Neuronal stem cell (in vitro differentiated cells): ENCODE results near the gene SSX7. TPM values are rescaled to one million over a fixed set of nuclear protein-coding genes. Genes with fewer than 3 reads are reported as not detected.
"Not testable (repeated sequence)": the region's sequence is repeated elsewhere in the genome, so short reads cannot be mapped to it uniquely, and the experiment has no call there.

Experiments used
- DNase-seq: peaks from one replicate; pipeline ENCODE4 v3.0.0-alpha.2; 2013; ENCODE audit warnings: low spot score
- H2AFZ ChIP-seq: one replicate; pipeline ENCODE4 v1.6.1; 2013; ENCODE audit warnings: mild to moderate bottlenecking, low read length, inconsistent platforms
- H2AK5ac ChIP-seq: 2 replicates; pipeline ENCODE4 v1.6.1; 2013; ENCODE audit warnings: low read depth, mild to moderate bottlenecking, inconsistent platforms, low read length, moderate library complexity, mixed read lengths
- H2BK120ac ChIP-seq: 2 replicates; pipeline ENCODE4 v1.6.1; 2013; ENCODE audit warnings: low read depth, mild to moderate bottlenecking, inconsistent platforms, low read length, moderate library complexity, mixed read lengths
- H2BK12ac ChIP-seq: one replicate; pipeline ENCODE4 v1.6.1; 2013; ENCODE audit warnings: low read length, inconsistent platforms
- H2BK15ac ChIP-seq: 2 replicates; pipeline ENCODE4 v1.6.1; 2013; ENCODE audit warnings: mild to moderate bottlenecking, low read length, inconsistent platforms, mixed read lengths
- H2BK5ac ChIP-seq: one replicate; pipeline ENCODE4 v1.6.1; 2013; ENCODE audit warnings: inconsistent platforms, mild to moderate bottlenecking, low read length, moderate library complexity
- H3K14ac ChIP-seq: one replicate; pipeline ENCODE4 v1.6.1; 2013; ENCODE audit warnings: low read length, inconsistent platforms
- H3K18ac ChIP-seq: 2 replicates; pipeline ENCODE4 v1.6.1; 2013; ENCODE audit warnings: low read length, inconsistent platforms
- H3K23ac ChIP-seq: 2 replicates; pipeline ENCODE4 v1.6.1; 2013; ENCODE audit warnings: low read depth, mild to moderate bottlenecking, mixed read lengths, low read length, inconsistent platforms; ENCODE audit not compliant: poor library complexity
- H3K27ac ChIP-seq: replicated peaks from 3 replicates; pipeline ENCODE4 v1.5.1; 2013; ENCODE audit warnings: low read length, inconsistent platforms
- H3K27me3 ChIP-seq, 3 experiments: 2 replicates each; pipeline ENCODE4 v1.6.1; 2013; ENCODE audit warnings: low read length in 3 of 3, mild to moderate bottlenecking in 2 of 3, inconsistent platforms in 1 of 3, low read depth in 1 of 3, mixed read lengths in 1 of 3, moderate library complexity in 1 of 3; ENCODE audit not compliant: control insufficient read depth in 3 of 3, insufficient read depth in 3 of 3
- H3K36me3 ChIP-seq, 2 donors: replicated peaks in 1 of 2; 2 replicates each; pipeline ENCODE4 v1.6.1; 2013; ENCODE audit warnings: low read length in 2 of 2; ENCODE audit not compliant: control insufficient read depth in 2 of 2, insufficient read depth in 2 of 2
- H3K4ac ChIP-seq: 2 replicates; pipeline ENCODE4 v1.6.1; 2013; ENCODE audit warnings: inconsistent platforms, mild to moderate bottlenecking, low read length, moderate library complexity
- H3K4me1 ChIP-seq, 2 donors: 1 replicate in 1 of 2; 2 replicates in 1 of 2; pipeline ENCODE4 v1.6.1; 2013; ENCODE audit warnings: low read length in 2 of 2, low read depth in 1 of 2; ENCODE audit not compliant: control insufficient read depth in 2 of 2, insufficient read depth in 1 of 2
- H3K4me2 ChIP-seq: one replicate; pipeline ENCODE4 v1.6.1; 2013; ENCODE audit warnings: mild to moderate bottlenecking, low read length, inconsistent platforms; ENCODE audit not compliant: insufficient read depth, poor library complexity, severe bottlenecking
- H3K4me3 ChIP-seq, 2 donors: 2 replicates each; pipeline ENCODE4 v1.5.1; 2013; ENCODE audit warnings: low read length in 2 of 2, mild to moderate bottlenecking in 2 of 2, inconsistent platforms in 1 of 2, moderate library complexity in 1 of 2
- H3K79me1 ChIP-seq: one replicate; pipeline ENCODE4 v1.6.1; 2013; ENCODE audit warnings: low read depth, mild to moderate bottlenecking, inconsistent platforms, low read length, moderate library complexity
- H3K9ac ChIP-seq: one replicate; pipeline ENCODE4 v1.6.1; 2013; ENCODE audit warnings: mild to moderate bottlenecking, low read depth, low read length, inconsistent platforms; ENCODE audit not compliant: poor library complexity
- H3K9me3 ChIP-seq, 2 donors: replicated peaks in 1 of 2; 2 replicates each; pipeline versions ENCODE3 to v1.6.1; 2013; ENCODE audit warnings: low read length in 2 of 2, mild to moderate bottlenecking in 2 of 2, inconsistent platforms in 1 of 2, low read depth in 1 of 2, mixed read lengths in 1 of 2, moderate library complexity in 1 of 2; ENCODE audit not compliant: control insufficient read depth in 2 of 2, insufficient read depth in 1 of 2
- H4K8ac ChIP-seq: one replicate; pipeline ENCODE4 v1.6.1; 2013; ENCODE audit warnings: low read depth, mild to moderate bottlenecking, inconsistent platforms, low read length, moderate library complexity
- H4K91ac ChIP-seq: one replicate; pipeline ENCODE4 v1.6.1; 2013; ENCODE audit warnings: low read length, low read depth, mild to moderate bottlenecking, inconsistent platforms; ENCODE audit not compliant: poor library complexity
- WGBS, 2 donors: extraction: QIAGEN DNeasy Blood & Tissue Kit; methylation state at CpG; one replicate each; pipeline ENCODE4 v1.1.7; 2013; ENCODE audit warnings: missing lambda C conversion rate in 2 of 2, mixed read lengths in 1 of 2; ENCODE audit not compliant: insufficient read length in 2 of 2, insufficient replicate concordance in 1 of 2; ENCODE audit errors: extremely low coverage in 2 of 2; 5-methylcytosine and 5-hydroxymethylcytosine counted together
- polyA plus RNA-seq, 2 experiments: library from polyadenylated mRNA; stranded (reverse); fragments of 200-250 nt; gene quantifications; one replicate each; pipeline ENCODE4 v1.2.3, GENCODE V29; 2013

SSX7 gene
- polyA plus RNA-seq (2013, experiment 1 of 2): not detected
- not detected for polyA plus RNA-seq (2013, experiment 2 of 2)

- peaks cover 0 to 10% (median 0%) of the 10 kb centered on the region in 3 experiments for H3K27me3 ChIP-seq
- not testable (repeated sequence) for H4K91ac ChIP-seq, H3K4me3 ChIP-seq, H2BK120ac ChIP-seq, H2AFZ ChIP-seq, H2BK5ac ChIP-seq, H3K36me3 ChIP-seq, H3K23ac ChIP-seq, H3K14ac ChIP-seq, H3K27ac ChIP-seq, H4K8ac ChIP-seq, H3K4me2 ChIP-seq, H3K9ac ChIP-seq, H3K9me3 ChIP-seq, H3K4ac ChIP-seq, H2AK5ac ChIP-seq, H2BK15ac ChIP-seq, H3K4me1 ChIP-seq, DNase-seq, H3K79me1 ChIP-seq, H3K18ac ChIP-seq, H2BK12ac ChIP-seq
- no CpG with 5 or more reads among the region's 9 CpGs for WGBS, 2 donors
These were observed at the start of gene SSX7 for GRCh38 chrX:52654800-52655199. Gene SSX7 (minus strand): TSS chrX:52654900. CDS start chrX:52653472, 1,428 bp downstream.

GRCh38 chrX:52692034-52692433, 37.3 kb upstream of the SSX7 start:
- not testable (repeated sequence) for H3K9me3 ChIP-seq, H3K36me3 ChIP-seq, H4K91ac ChIP-seq, H3K23ac ChIP-seq, H2AFZ ChIP-seq, H3K9ac ChIP-seq, H3K4me1 ChIP-seq, DNase-seq, H2AK5ac ChIP-seq, H2BK15ac ChIP-seq, H3K79me1 ChIP-seq, H3K14ac ChIP-seq, H2BK12ac ChIP-seq, H4K8ac ChIP-seq, H3K27me3 ChIP-seq, H3K4me2 ChIP-seq, H3K4me3 ChIP-seq, H2BK120ac ChIP-seq, H2BK5ac ChIP-seq, H3K18ac ChIP-seq, H3K4ac ChIP-seq, H3K27ac ChIP-seq
- no CpG with 5 or more reads among the region's 4 CpGs for WGBS, 2 donors

- not testable (repeated sequence) for H2AK5ac ChIP-seq, H3K4me3 ChIP-seq, H2BK5ac ChIP-seq, H3K79me1 ChIP-seq, H2AFZ ChIP-seq, H2BK12ac ChIP-seq, H3K4me1 ChIP-seq, H3K9me3 ChIP-seq, H4K91ac ChIP-seq, H2BK15ac ChIP-seq, H4K8ac ChIP-seq, H3K9ac ChIP-seq, H3K36me3 ChIP-seq, H3K27me3 ChIP-seq, H3K14ac ChIP-seq, H2BK120ac ChIP-seq, H3K27ac ChIP-seq, H3K23ac ChIP-seq, H3K18ac ChIP-seq, DNase-seq, H3K4me2 ChIP-seq, H3K4ac ChIP-seq
- WGBS, 2 donors: no CpG with 5 or more reads among the region's 2 CpGs
These were observed 7.5 kb upstream of the SSX7 start for GRCh38 chrX:52662218-52662617.

- not testable (repeated sequence) for H3K23ac ChIP-seq, H3K9ac ChIP-seq, H3K4me2 ChIP-seq, H3K27ac ChIP-seq, H2AK5ac ChIP-seq, H3K4me3 ChIP-seq, H3K9me3 ChIP-seq, DNase-seq, H3K36me3 ChIP-seq, H3K18ac ChIP-seq, H3K14ac ChIP-seq, H2BK12ac ChIP-seq, H2BK15ac ChIP-seq, H4K8ac ChIP-seq, H2BK5ac ChIP-seq, H4K91ac ChIP-seq, H3K79me1 ChIP-seq, H3K4ac ChIP-seq, H2BK120ac ChIP-seq, H2AFZ ChIP-seq, H3K4me1 ChIP-seq
- no CpG with 5 or more reads among the region's 8 CpGs for WGBS, 2 donors
- H3K27me3 ChIP-seq: peaks cover 0 to 10% (median 0%) of the 10 kb centered on the region in 3 experiments
These were observed 775 bp upstream of the SSX7 start for GRCh38 chrX:52655475-52655874.
